CD14-positive monocyte (primary cell): ENCODE results near the gene NCR3LG1. TPM values are rescaled to one million over a fixed set of nuclear protein-coding genes. Genes with fewer than 3 reads are reported as not detected.

Source experiments
- DNase-seq, 3 donors: peaks; one replicate each; pipeline ENCODE4 v3.0.0-alpha.2; 2011 to 2022
- H2AFZ ChIP-seq: 2 replicates; pipeline ENCODE4 v1.6.0; 2012; ENCODE audit warnings: mild to moderate bottlenecking, low read depth, low read length, inconsistent platforms; ENCODE audit not compliant: insufficient read depth, poor library complexity, severe bottlenecking
- H3K27ac ChIP-seq, 2 donors: 1 replicate in 1 of 2; 2 replicates in 1 of 2; pipeline ENCODE4 v1.5.1; 2012 to 2013; ENCODE audit warnings: low read length in 2 of 2, control low read depth in 1 of 2, inconsistent platforms in 1 of 2, low read depth in 1 of 2, mild to moderate bottlenecking in 1 of 2
- H3K27me3 ChIP-seq, 2 donors: one replicate each; pipeline versions ENCODE4 v1.6.0 to v1.6.1; 2011 to 2013; ENCODE audit warnings: low read length in 2 of 2; ENCODE audit not compliant: control insufficient read depth in 2 of 2, insufficient read depth in 2 of 2
- H3K36me3 ChIP-seq, 2 donors: replicated peaks in 1 of 2; 1 replicate in 1 of 2; 2 replicates in 1 of 2; pipeline versions ENCODE4 v1.5.1 to v1.6.1; 2012 to 2013; ENCODE audit warnings: low read length in 2 of 2, control low read depth in 1 of 2, inconsistent platforms in 1 of 2, mild to moderate bottlenecking in 1 of 2; ENCODE audit not compliant: insufficient read depth in 2 of 2, control insufficient read depth in 1 of 2
- H3K4me1 ChIP-seq, 2 donors: 1 replicate in 1 of 2; 2 replicates in 1 of 2; pipeline versions ENCODE4 v1.5.1 to v1.6.1; 2012 to 2013; ENCODE audit warnings: low read length in 2 of 2, control low read depth in 1 of 2, inconsistent platforms in 1 of 2, mild to moderate bottlenecking in 1 of 2, moderate library complexity in 1 of 2; ENCODE audit not compliant: insufficient read depth in 2 of 2, control insufficient read depth in 1 of 2
- H3K4me2 ChIP-seq: replicated peaks from 2 replicates; pipeline ENCODE3; 2012; ENCODE audit warnings: low read length, moderate library complexity, mild to moderate bottlenecking; ENCODE audit not compliant: poor library complexity, severe bottlenecking; ENCODE audit errors: extremely low read depth
- H3K4me3 ChIP-seq, 3 experiments: fragments of 200-600 bp in 1 of 3; sonication (generic) in 1 of 3; replicated peaks in 1 of 3; 1 replicate in 2 of 3; 2 replicates in 1 of 3; pipeline ENCODE4 v1.5.1; 2011 to 2013; ENCODE audit warnings: low read length in 3 of 3, mild to moderate bottlenecking in 3 of 3, control low read depth in 2 of 3, low read depth in 2 of 3, inconsistent platforms in 1 of 3, moderate library complexity in 1 of 3
- H3K79me2 ChIP-seq: 2 replicates; pipeline ENCODE4 v1.6.0; 2012; ENCODE audit warnings: mild to moderate bottlenecking, control low read depth, inconsistent platforms, low read length, moderate library complexity; ENCODE audit not compliant: insufficient read depth
- H3K9ac ChIP-seq: 2 replicates; pipeline ENCODE4 v1.6.0; 2017; ENCODE audit warnings: low read length, mild to moderate bottlenecking; ENCODE audit not compliant: insufficient read depth, poor library complexity, severe bottlenecking
- H3K9me3 ChIP-seq, 2 donors: replicated peaks in 1 of 2; 1 replicate in 1 of 2; 2 replicates in 1 of 2; pipeline versions ENCODE4 v1.5.1 to v1.6.1; 2012 to 2013; ENCODE audit warnings: low read length in 2 of 2, control low read depth in 1 of 2; ENCODE audit not compliant: control insufficient read depth in 1 of 2, insufficient read depth in 1 of 2
- H4K20me1 ChIP-seq: 2 replicates; pipeline ENCODE4 v1.6.0; 2012; ENCODE audit warnings: mild to moderate bottlenecking, low read length, control low read depth, moderate library complexity; ENCODE audit not compliant: insufficient read depth
- H3K27ac Mint-ChIP-seq, 7 donors: one replicate each; pipeline ENCODE4 v1.8.0; 2020; ENCODE audit warnings: mild to moderate bottlenecking in 7 of 7, mixed read lengths in 7 of 7, moderate library complexity in 6 of 7, inconsistent platforms in 2 of 7
- H3K27me3 Mint-ChIP-seq, 3 donors: one replicate each; pipeline ENCODE4 v1.8.0; 2021 to 2022; ENCODE audit warnings: low read depth in 3 of 3, mild to moderate bottlenecking in 3 of 3, mixed read lengths in 3 of 3, moderate library complexity in 3 of 3, inconsistent platforms in 1 of 3
- H3K36me3 Mint-ChIP-seq, 2 donors: one replicate each; pipeline ENCODE4 v1.8.0; 2020; ENCODE audit warnings: mixed read lengths in 2 of 2, inconsistent platforms in 1 of 2, mild to moderate bottlenecking in 1 of 2
- H3K4me1 Mint-ChIP-seq: one replicate; pipeline ENCODE4 v1.8.0; 2020; ENCODE audit warnings: mild to moderate bottlenecking, mixed read lengths
- H3K4me3 Mint-ChIP-seq, 2 donors: one replicate each; pipeline ENCODE4 v1.8.0; 2020; ENCODE audit warnings: mild to moderate bottlenecking in 2 of 2, mixed read lengths in 2 of 2, moderate library complexity in 1 of 2
- H3K9me3 Mint-ChIP-seq, 7 donors: one replicate each; pipeline ENCODE4 v1.8.0; 2020 to 2022; ENCODE audit warnings: mixed read lengths in 7 of 7, mild to moderate bottlenecking in 6 of 7, moderate library complexity in 6 of 7, inconsistent platforms in 2 of 7
- WGBS: methylation state at CpG from one replicate; pipeline ENCODE4 v1.1.5; 2013; ENCODE audit warnings: missing lambda C conversion rate; ENCODE audit not compliant: insufficient coverage; 5-methylcytosine and 5-hydroxymethylcytosine counted together
- intact Hi-C, 2 donors: fragments of 100-400 bp; cut with micrococcal nuclease; formaldehyde crosslinking; loops; one replicate each; pipeline versions ENCODE4 v1.15.0 to v1.15.1; 2023
- polyA plus RNA-seq, 3 donors: library from polyadenylated mRNA; depleted of rRNA in 1 of 3; unstranded in 2 of 3; stranded (reverse) in 1 of 3; fragments of 300-500 nt in 2 of 3; fragments of >200 nt in 1 of 3; fragmentation: Illumina TruSeq in 2 of 3; gene quantifications; 1 replicate in 2 of 3; 2 replicates in 1 of 3; pipeline ENCODE4 v1.2.3, GENCODE V29; 2012 to 2021
- TF ChIP-seq, protein P1 (sequence below): fragments of 200-600 bp; IDR thresholded peaks from one replicate; pipeline ENCODE4 v1.8.0; 2022; ENCODE audit warnings: antibody characterized with exemption, mild to moderate bottlenecking

NCR3LG1 gene
- polyA plus RNA-seq, 3 donors = 0.05 to 1.1 (median 0.15) TPM

DNA sequence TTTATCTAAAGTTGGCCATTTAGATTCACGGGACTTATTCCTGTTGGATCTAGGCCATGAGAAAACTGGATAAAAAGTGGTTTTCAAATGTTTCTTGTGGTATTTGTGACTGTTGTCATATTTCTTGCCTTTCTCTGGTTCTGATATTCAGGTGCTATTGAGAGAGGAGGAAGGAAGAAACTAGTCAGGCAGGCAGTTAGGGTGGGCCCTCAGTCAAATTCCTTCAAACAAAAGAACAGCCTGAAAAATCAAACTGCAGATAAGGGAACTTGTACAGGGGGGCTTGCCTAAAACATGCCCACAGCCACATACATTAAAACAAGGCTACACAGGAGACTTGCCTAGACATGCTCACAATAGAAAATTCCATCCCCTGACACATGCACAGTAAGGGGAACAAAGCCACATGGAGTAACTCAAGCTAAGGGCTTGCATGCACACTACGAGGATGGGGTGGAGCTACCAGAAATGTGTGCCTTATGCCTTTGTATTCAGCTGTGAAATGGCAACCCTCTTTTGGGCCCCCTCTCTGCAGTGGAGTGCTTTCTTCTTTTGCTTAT lies 18.2 kb downstream of the NCR3LG1 start:
- TF ChIP-seq, protein P1, sequence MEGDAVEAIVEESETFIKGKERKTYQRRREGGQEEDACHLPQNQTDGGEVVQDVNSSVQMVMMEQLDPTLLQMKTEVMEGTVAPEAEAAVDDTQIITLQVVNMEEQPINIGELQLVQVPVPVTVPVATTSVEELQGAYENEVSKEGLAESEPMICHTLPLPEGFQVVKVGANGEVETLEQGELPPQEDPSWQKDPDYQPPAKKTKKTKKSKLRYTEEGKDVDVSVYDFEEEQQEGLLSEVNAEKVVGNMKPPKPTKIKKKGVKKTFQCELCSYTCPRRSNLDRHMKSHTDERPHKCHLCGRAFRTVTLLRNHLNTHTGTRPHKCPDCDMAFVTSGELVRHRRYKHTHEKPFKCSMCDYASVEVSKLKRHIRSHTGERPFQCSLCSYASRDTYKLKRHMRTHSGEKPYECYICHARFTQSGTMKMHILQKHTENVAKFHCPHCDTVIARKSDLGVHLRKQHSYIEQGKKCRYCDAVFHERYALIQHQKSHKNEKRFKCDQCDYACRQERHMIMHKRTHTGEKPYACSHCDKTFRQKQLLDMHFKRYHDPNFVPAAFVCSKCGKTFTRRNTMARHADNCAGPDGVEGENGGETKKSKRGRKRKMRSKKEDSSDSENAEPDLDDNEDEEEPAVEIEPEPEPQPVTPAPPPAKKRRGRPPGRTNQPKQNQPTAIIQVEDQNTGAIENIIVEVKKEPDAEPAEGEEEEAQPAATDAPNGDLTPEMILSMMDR = no peak
- no peaks in the 10 kb centered on the region for H3K27me3 ChIP-seq
- H3K79me2 ChIP-seq = no peaks in the 10 kb centered on the region
- H3K9ac ChIP-seq = no peak overlapping the region
- peaks cover 11 to 62% of the 10 kb centered on the region in 2 donors for H3K36me3 ChIP-seq
- H3K4me2 ChIP-seq = no peak overlapping the region
- H3K27ac ChIP-seq = no peak overlapping the region
- H4K20me1 ChIP-seq = no peaks in the 10 kb centered on the region
- Mint-ChIP-seq H3K36me3 (peaks cover 48 to 65% of the 10 kb centered on the region in 2 donors), H3K27me3 (peaks cover 0 to 2% (median 0%) of the 10 kb centered on the region in 3 donors), H3K4me3 (no peak overlapping the region), H3K27ac (no peak overlapping the region), H3K4me1 (peaks cover 4% of the 10 kb centered on the region), H3K9me3 (peaks cover 51 to 76% (median 59%) of the 10 kb centered on the region in 7 donors)
- no peak overlapping the region for H2AFZ ChIP-seq
- peaks cover 63 to 65% of the 10 kb centered on the region in 2 donors for H3K9me3 ChIP-seq
- H3K4me3 ChIP-seq = no peak overlapping the region
- no peaks in the 10 kb centered on the region for H3K4me1 ChIP-seq
- intact Hi-C loops = no loop called here
- no peak for DNase-seq
- WGBS = 83% methylated on average over 1 of the region's 2 CpGs

DNA sequence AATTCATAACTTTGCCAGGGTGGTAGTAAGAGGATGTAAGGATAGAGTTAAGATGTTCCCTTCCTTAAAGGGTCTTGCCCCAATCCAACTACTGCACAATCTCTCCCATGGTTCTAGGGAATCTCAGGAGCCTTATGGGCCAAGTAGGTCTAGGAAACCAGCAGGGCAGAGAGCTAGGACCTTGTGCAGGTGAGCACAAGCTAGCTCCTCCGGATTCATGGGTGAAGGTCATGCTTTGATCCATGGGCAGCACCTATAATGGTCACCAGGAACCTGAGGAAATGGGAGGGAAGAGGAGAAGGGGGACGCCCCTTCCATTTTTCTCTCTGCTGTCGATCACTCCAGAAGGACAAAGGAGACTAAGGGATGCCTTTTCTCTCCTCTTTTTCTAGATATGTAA lies 20.0 kb downstream of the NCR3LG1 start:
- Mint-ChIP-seq H3K27ac (no peak overlapping the region), H3K36me3 (peaks cover 49 to 65% of the 10 kb centered on the region in 2 donors), H3K9me3 (peaks cover 53 to 84% (median 60%) of the 10 kb centered on the region in 7 donors), H3K27me3 (peaks cover 0 to 2% (median 1%) of the 10 kb centered on the region in 3 donors), H3K4me1 (peaks cover 2% of the 10 kb centered on the region), H3K4me3 (no peak overlapping the region)
- Histone ChIP-seq H2AFZ (no peak overlapping the region), H4K20me1 (no peaks in the 10 kb centered on the region), H3K9ac (no peak overlapping the region), H3K9me3 (peaks cover 65 to 70% of the 10 kb centered on the region in 2 donors), H3K36me3 (peaks cover 11 to 62% of the 10 kb centered on the region in 2 donors), H3K4me2 (no peak overlapping the region), H3K4me3 (no peak overlapping the region), H3K27ac (no peak overlapping the region), H3K4me1 (no peaks in the 10 kb centered on the region), H3K79me2 (no peaks in the 10 kb centered on the region), H3K27me3 (no peaks in the 10 kb centered on the region)
- DNase-seq = no peak
- TF ChIP-seq, protein P1 = no peak
- no CpG with 5 or more reads among the region's 3 CpGs for WGBS
- intact Hi-C loops = no loop called here
